Fibroblast of the aortic adventitia (primary cell): Measurements from ENCODE around the gene APOL4. TPM values are rescaled to one million over a fixed set of nuclear protein-coding genes. Genes with fewer than 3 reads are reported as not detected.

Experiments used
- DNase-seq: peaks from one replicate; pipeline ENCODE4 v3.0.0-alpha.2; 2010; ENCODE audit warnings: low read depth
- H3K4me3 ChIP-seq: 2 replicates; pipeline ENCODE4 v1.5.1; 2011; ENCODE audit warnings: low read depth, mild to moderate bottlenecking, control low read depth, low read length, moderate library complexity
- total RNA-seq: library from RNA; depleted of rRNA; stranded (reverse); fragments of >200 nt; gene quantifications from 2 replicates; pipeline ENCODE4 v1.2.3, GENCODE V29; 2012; ENCODE audit warnings: low replicate concordance
- TF ChIP-seq, protein P1 (sequence below): IDR thresholded peaks from 2 replicates; pipeline ENCODE4 v1.5.1; 2011; ENCODE audit warnings: mild to moderate bottlenecking, low read length, control low read depth, inconsistent platforms; ENCODE audit not compliant: insufficient read depth

Gene APOL4
- total RNA-seq, 1 donor, result 2.0 TPM

DNA sequence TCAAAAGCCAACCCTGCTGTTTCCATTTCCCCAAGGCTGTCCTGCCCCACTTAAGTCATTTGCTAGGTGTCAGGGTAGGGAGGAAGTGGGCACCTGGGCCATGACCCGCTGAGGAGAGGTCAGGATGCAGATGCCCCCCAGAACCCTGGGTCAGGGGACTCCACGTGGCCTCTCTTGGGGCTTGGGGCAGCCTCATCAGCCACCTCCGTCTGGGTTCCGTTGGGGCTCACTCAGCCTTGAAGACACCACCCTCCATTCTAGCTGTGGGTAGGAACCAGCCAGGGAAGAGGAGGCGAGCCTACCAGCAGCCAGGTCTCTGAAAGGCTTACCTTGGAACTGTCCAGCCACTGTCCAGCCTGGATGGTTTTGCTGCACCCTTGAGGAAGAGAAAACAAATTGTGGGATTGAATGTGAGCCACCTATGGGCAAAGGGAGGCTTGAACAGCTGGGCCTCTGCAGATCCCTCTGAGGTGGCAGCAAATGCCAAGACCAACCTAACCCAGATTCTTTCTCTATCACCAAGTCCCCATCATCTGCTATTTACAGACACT, 2.5 kb downstream of the APOL4 start:
- TF ChIP-seq, protein P1, sequence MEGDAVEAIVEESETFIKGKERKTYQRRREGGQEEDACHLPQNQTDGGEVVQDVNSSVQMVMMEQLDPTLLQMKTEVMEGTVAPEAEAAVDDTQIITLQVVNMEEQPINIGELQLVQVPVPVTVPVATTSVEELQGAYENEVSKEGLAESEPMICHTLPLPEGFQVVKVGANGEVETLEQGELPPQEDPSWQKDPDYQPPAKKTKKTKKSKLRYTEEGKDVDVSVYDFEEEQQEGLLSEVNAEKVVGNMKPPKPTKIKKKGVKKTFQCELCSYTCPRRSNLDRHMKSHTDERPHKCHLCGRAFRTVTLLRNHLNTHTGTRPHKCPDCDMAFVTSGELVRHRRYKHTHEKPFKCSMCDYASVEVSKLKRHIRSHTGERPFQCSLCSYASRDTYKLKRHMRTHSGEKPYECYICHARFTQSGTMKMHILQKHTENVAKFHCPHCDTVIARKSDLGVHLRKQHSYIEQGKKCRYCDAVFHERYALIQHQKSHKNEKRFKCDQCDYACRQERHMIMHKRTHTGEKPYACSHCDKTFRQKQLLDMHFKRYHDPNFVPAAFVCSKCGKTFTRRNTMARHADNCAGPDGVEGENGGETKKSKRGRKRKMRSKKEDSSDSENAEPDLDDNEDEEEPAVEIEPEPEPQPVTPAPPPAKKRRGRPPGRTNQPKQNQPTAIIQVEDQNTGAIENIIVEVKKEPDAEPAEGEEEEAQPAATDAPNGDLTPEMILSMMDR, result no peak
- H3K4me3 ChIP-seq, result no peak overlapping the region
- DNase-seq, result no peak

DNA sequence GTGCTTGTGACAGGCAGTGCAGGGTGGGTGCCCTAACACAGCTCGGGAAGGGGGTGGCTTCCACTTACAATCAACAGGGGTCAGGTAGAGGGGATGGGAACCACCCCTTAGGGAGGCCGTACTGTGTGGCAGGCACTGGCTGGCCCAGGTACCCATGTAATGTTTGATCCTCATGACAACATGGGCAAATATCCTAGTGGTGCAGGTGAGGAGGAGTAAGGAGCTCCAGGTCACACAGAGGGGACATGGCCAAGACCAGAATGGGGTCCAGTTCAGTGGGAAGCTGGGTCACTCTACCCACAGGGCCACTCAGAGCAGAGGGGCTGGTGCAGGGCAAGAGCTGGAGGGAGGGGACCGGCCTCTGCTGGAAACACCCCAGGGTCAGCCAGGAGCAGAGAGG, 3.1 kb downstream of the APOL4 start:
- TF ChIP-seq, protein P1, result no peak

DNA sequence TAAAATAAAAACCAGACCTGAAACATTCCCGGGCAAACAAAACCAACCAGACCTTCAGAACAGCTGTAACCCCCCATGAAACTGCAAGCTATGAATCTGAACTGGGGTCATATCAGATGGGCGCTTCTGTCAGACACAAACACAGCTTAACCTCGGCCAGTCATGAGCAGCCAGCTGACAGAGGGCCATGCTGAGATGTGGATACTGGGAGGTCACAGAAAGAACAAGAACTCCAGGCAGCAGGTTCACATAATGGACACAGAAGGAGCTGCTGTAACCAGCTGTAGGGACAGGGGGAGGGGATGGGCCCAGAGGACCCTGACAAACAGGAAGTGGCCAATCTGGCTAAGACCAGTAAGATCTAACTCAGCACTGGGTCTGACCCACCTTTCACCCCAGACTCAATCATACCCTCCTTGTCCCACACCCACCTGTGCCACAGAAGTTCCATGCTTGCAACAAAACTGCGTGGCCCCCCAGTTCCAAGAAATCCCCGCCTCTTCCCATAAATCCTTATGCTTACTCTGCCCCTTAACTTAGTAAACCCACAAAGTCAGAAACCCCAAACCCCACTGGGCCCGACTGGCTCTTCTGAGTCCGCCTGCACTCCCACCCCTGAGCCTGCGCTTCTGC, 4.0 kb downstream of the APOL4 start:
- no peak overlapping the region for H3K4me3 ChIP-seq
- TF ChIP-seq, protein P1, result no peak
- no peak for DNase-seq

More for the DNA sequence above, 3.1 kb downstream of the APOL4 start:
- DNase-seq, result no peak
- no peak overlapping the region for H3K4me3 ChIP-seq

- DNase-seq, result peak; percentile 75
- no peak overlapping the region for H3K4me3 ChIP-seq
- TF ChIP-seq, protein P1, result no peak
Observed at GRCh38 chr22:36197065-36197440, 4.6 kb downstream of the APOL4 start.

GRCh38 chr22:36196254-36197064, 5.2 kb downstream of the APOL4 start:
- H3K4me3 ChIP-seq, result no peak overlapping the region
- TF ChIP-seq, protein P1, result no peak
- peak; percentile 27 for DNase-seq

GRCh38 chr22:36194971-36195370, 6.6 kb downstream of the APOL4 start:
- peak; percentile 79 for DNase-seq
- H3K4me3 ChIP-seq, result no peak overlapping the region
- TF ChIP-seq, protein P1, result peak; percentile 78
